ENCODE data around the gene HLF. TPM values are rescaled to one million over a fixed set of nuclear protein-coding genes. Genes with fewer than 3 reads are reported as not detected.

The HLF gene
- polyA plus RNA-seq, 3 donors = not detected

GRCh38 chr17:55368706-55369105 is 103.9 kb downstream of the HLF start:
- Histone ChIP-seq H3K36me3 (replicated peaks in 1 of 2; ENCODE audit: control insufficient read depth in 1 of 2, insufficient read depth in 2 of 2, low read length in 2 of 2) (no peaks in the 10 kb centered on the region), H3K4me2 (replicated peaks; ENCODE audit: extremely low read depth, low read length, poor library complexity, severe bottlenecking) (no peak overlapping the region), H3K9me3 (replicated peaks in 1 of 2; ENCODE audit: control insufficient read depth in 1 of 2, insufficient read depth in 1 of 2, low read length in 2 of 2) (peaks cover 0 to 18% of the 10 kb centered on the region in 2 donors), H2AFZ (ENCODE audit: insufficient read depth, low read depth, low read length, poor library complexity, severe bottlenecking) (no peak overlapping the region), H3K4me1 (ENCODE audit: control insufficient read depth in 1 of 2, insufficient read depth in 2 of 2, low read length in 2 of 2) (no peaks in the 10 kb centered on the region), H3K9ac (ENCODE audit: insufficient read depth, low read length, poor library complexity, severe bottlenecking) (no peak overlapping the region), H3K79me2 (ENCODE audit: insufficient read depth, low read length) (no peaks in the 10 kb centered on the region), H4K20me1 (ENCODE audit: insufficient read depth, low read length) (no peaks in the 10 kb centered on the region), H3K27ac (ENCODE audit: low read depth in 1 of 2, low read length in 2 of 2) (no peak overlapping the region), H3K4me3 (replicated peaks in 1 of 3; ENCODE audit: low read depth in 2 of 3, low read length in 3 of 3) (no peak overlapping the region), H3K27me3 (ENCODE audit: control insufficient read depth in 2 of 2, insufficient read depth in 2 of 2, low read length in 2 of 2) (no peaks in the 10 kb centered on the region)
- DNase-seq = no peak
- Mint-ChIP-seq H3K4me3 (no peak overlapping the region), H3K36me3 (no peaks in the 10 kb centered on the region), H3K27ac (no peak overlapping the region), H3K4me1 (no peaks in the 10 kb centered on the region), H3K27me3 (ENCODE audit: low read depth in 3 of 3) (peaks cover 0 to 3% (median 1%) of the 10 kb centered on the region in 3 donors), H3K9me3 (peaks cover 2 to 27% (median 17%) of the 10 kb centered on the region in 7 donors)
- TF ChIP-seq CTCF (IDR thresholded peaks at IDR 0.05) = no peak
- intact Hi-C loops (cut with micrococcal nuclease) = no loop called here
- WGBS (ENCODE audit: insufficient coverage) = 40% methylated on average over 2 of the region's 3 CpGs

Other genes starting within 250 kb of the HLF start
- 1 to 10 TPM; 3.4 to 7.0 (median 4.6) TPM for gene MMD, start 156.9 kb downstream of the HLF start, polyA plus RNA-seq
- gene SMIM36, start 246.5 kb downstream of the HLF start, polyA plus RNA-seq = not detected

Data from CD14-positive monocyte (primary cell).